Muscle layer of duodenum (tissue), 2 donors: ENCODE results near the gene ELMO1.

ENCODE experiments used
- H3K27ac ChIP-seq: one replicate; pipeline ENCODE4 v1.7.0; 2013; ENCODE audit warnings: mild to moderate bottlenecking, low read length
- H3K27me3 ChIP-seq: one replicate; pipeline ENCODE4 v1.7.0; 2013; ENCODE audit warnings: low read depth, mild to moderate bottlenecking, control low read depth, low read length
- H3K36me3 ChIP-seq, 2 donors: one replicate each; pipeline ENCODE4 v1.7.0; 2013; ENCODE audit warnings: low read length in 2 of 2, control low read depth in 1 of 2, mild to moderate bottlenecking in 1 of 2; ENCODE audit not compliant: insufficient read depth in 2 of 2, control insufficient read depth in 1 of 2
- H3K4me1 ChIP-seq, 2 donors: one replicate each; pipeline ENCODE4 v1.7.0; 2013; ENCODE audit warnings: low read length in 2 of 2, mild to moderate bottlenecking in 2 of 2, control low read depth in 1 of 2, moderate library complexity in 1 of 2; ENCODE audit not compliant: insufficient read depth in 2 of 2, control insufficient read depth in 1 of 2
- H3K4me3 ChIP-seq, 2 donors: one replicate each; pipeline ENCODE4 v1.7.0; 2013; ENCODE audit warnings: low read length in 2 of 2, low read depth in 1 of 2, mild to moderate bottlenecking in 1 of 2
- H3K9me3 ChIP-seq, 2 donors: one replicate each; pipeline ENCODE4 v1.7.0; 2013; ENCODE audit warnings: low read length in 2 of 2, control low read depth in 1 of 2, mild to moderate bottlenecking in 1 of 2; ENCODE audit not compliant: control insufficient read depth in 1 of 2
- donor health status: healthy.

ELMO1 gene

DNA sequence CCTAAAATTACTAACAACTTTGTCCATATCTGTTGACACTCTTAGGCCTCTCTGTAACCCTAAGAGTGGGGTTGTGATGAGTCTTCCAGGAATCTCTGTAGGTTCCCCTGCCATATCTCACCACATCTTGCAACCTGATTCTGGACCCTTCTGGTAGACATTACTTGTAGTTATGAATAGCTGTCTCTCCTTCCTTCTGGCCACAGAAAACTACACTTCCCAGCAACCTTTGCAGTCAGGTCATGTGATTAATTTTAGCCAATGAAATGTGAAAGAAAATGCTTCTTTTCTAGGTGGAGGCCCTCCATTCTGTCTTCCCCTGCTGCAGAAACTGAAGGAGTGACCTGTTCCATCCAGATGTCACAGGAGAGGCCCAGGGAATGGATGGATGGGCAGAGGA is 576.8 kb downstream of the ELMO1 start:
- Histone ChIP-seq H3K4me3 (no peak overlapping the region), H3K9me3 (no peaks in the 10 kb centered on the region), H3K27me3 (no peaks in the 10 kb centered on the region), H3K36me3 (peaks cover 10 to 23% of the 10 kb centered on the region in 2 donors), H3K4me1 (no peaks in the 10 kb centered on the region), H3K27ac (no peak overlapping the region)

DNA sequence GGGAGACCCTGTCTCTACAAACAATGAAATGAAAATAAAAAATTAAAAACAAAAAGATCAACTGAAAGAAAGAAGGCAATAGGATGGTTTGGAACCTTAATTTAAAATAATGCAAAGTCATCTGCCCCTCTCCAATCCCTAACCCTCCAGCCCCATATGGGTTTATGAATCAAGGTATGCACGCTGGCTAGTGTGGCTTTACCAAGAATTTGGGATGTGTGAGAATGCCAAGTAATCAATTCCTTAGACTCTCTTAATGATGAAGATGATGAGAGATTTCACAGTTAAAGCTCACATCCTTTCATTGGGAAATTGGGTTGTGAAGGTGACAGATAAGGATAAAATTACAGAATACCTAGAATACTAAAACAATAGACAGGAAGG is 577.3 kb downstream of the ELMO1 start:
- H3K9me3 ChIP-seq: no peaks in the 10 kb centered on the region
- peaks cover 10 to 19% of the 10 kb centered on the region in 2 donors for H3K36me3 ChIP-seq
- no peak overlapping the region for H3K27ac ChIP-seq
- H3K4me1 ChIP-seq: no peaks in the 10 kb centered on the region
- no peaks in the 10 kb centered on the region for H3K27me3 ChIP-seq
- no peak overlapping the region for H3K4me3 ChIP-seq

DNA sequence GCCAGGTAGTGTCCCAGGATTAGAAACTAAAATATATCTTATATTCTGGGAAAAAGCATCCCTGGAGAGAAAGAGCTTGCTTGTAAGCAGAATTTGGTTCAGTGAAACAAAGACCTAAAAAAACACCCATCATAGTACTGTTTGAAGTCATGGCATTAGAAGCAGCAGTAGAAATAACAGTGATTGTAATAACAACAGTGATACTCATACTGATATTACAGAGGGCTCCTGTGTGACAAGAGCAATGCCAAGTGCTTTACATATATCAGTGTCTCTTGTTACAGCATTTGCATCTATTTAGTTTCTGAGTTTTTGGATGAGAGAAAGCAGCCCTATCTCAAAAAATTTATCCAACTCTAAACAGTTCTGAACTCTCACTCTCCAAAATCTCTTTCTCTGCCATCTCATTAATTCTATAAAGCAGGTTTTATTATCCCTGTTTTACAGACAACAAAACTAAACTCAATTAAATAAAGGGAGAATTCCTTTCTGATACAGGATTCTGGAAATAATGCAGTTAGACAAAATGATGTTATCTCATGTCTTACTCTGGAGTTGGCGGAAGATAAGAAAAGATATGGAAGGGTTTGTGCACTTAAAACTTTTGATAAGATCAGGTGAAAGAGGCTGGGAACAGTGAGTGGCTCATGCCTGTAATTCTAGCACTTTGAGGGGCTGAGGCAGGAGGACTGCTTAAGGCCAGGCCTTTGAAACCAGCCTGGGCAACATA is 577.9 kb downstream of the ELMO1 start:
- peaks cover 10 to 19% of the 10 kb centered on the region in 2 donors for H3K36me3 ChIP-seq
- H3K9me3 ChIP-seq: no peaks in the 10 kb centered on the region
- no peak overlapping the region for H3K4me3 ChIP-seq
- H3K27ac ChIP-seq: no peak overlapping the region
- no peaks in the 10 kb centered on the region for H3K27me3 ChIP-seq
- no peaks in the 10 kb centered on the region for H3K4me1 ChIP-seq

- no peaks in the 10 kb centered on the region for H3K4me1 ChIP-seq
- H3K4me3 ChIP-seq: no peak overlapping the region
- H3K27ac ChIP-seq: no peak overlapping the region
- peaks cover 9 to 19% of the 10 kb centered on the region in 2 donors for H3K36me3 ChIP-seq
- no peaks in the 10 kb centered on the region for H3K9me3 ChIP-seq
- H3K27me3 ChIP-seq: no peaks in the 10 kb centered on the region
Observed at GRCh38 chr7:36868727-36869411, 579.8 kb downstream of the ELMO1 start.

- Histone ChIP-seq H3K36me3 (peaks cover 18 to 24% of the 10 kb centered on the region in 2 donors), H3K4me3 (no peak overlapping the region), H3K4me1 (no peaks in the 10 kb centered on the region), H3K27me3 (no peaks in the 10 kb centered on the region), H3K9me3 (no peaks in the 10 kb centered on the region), H3K27ac (no peak overlapping the region)
Observed at GRCh38 chr7:36865019-36865418, 583.6 kb downstream of the ELMO1 start.

GRCh38 chr7:36863901-36864701 is 584.6 kb downstream of the ELMO1 start:
- no peaks in the 10 kb centered on the region for H3K9me3 ChIP-seq
- H3K4me1 ChIP-seq: no peaks in the 10 kb centered on the region
- no peak overlapping the region for H3K4me3 ChIP-seq
- no peaks in the 10 kb centered on the region for H3K27me3 ChIP-seq
- H3K36me3 ChIP-seq: peaks cover 18 to 19% of the 10 kb centered on the region in 2 donors
- H3K27ac ChIP-seq: no peak overlapping the region

DNA sequence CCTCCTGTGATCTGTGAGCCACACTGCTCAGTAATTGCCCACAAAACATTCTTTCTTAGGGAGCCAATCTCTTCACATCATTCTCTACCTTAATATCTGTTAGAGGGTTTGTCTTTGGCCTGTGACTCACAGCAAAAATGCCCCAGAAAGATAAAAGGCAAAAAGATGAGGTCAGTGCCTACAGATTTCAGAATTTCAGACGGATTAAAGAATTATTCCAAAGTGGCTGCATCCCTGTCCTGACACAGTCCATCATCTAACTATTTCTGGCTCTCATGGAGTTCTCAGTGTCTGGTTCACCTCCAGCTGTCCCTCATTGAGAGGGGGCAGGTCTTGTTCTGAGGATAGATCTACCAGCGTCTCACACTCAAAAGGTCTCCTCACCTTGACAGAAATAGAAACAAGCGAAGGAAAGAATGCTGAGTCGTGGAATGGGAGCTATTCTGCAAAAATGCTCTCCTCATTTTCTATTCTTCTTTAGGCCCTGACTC is 585.8 kb downstream of the ELMO1 start:
- no peak overlapping the region for H3K4me3 ChIP-seq
- H3K27ac ChIP-seq: no peak overlapping the region
- no peaks in the 10 kb centered on the region for H3K4me1 ChIP-seq
- no peaks in the 10 kb centered on the region for H3K27me3 ChIP-seq
- H3K36me3 ChIP-seq: peaks cover 13 to 19% of the 10 kb centered on the region in 2 donors
- H3K9me3 ChIP-seq: no peaks in the 10 kb centered on the region

DNA sequence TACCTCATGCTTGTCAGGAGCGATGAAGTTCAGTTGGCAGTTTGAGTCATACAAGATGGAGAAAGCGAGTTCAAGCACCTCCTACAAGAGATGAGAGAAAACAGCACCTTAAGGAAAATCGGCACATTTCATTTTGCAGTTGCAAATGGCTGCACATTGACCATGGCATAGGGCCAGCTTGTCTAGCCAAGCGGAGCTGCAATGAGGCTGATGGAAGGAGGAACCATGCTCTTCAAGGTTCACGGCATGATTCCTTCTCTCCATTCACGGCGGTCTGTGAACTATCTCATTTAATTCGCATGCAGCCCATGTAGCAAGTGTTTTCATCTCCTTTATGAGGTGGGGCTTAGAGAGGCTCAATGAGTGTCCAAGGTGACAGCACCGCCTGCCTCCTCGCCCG is 587.0 kb downstream of the ELMO1 start:
- Histone ChIP-seq H3K4me3 (no peak overlapping the region), H3K9me3 (no peaks in the 10 kb centered on the region), H3K4me1 (no peaks in the 10 kb centered on the region), H3K27ac (no peak overlapping the region), H3K27me3 (no peaks in the 10 kb centered on the region), H3K36me3 (peaks cover 13 to 22% of the 10 kb centered on the region in 2 donors)

DNA sequence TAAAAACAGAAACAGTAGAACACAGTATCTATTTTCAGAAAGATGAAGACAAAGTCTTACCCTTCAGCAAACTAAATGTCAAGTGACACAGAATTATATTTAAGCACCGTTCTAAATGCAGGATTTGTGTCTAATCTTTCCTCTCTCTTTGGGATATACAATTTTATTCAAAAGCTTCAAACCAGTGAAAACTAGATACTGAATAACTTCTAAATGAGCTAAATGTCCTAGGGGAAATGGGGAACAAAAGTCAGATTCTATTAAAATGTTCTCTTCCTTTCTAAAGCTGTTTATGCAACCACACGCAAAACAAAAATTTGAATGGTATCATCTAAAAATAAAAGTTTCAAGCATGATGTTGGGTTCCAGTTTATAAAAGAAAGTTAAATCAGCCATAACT is 588.0 kb downstream of the ELMO1 start:
- Histone ChIP-seq H3K4me1 (no peaks in the 10 kb centered on the region), H3K27ac (no peak overlapping the region), H3K27me3 (no peaks in the 10 kb centered on the region), H3K9me3 (no peaks in the 10 kb centered on the region), H3K36me3 (peaks cover 13 to 31% of the 10 kb centered on the region in 2 donors), H3K4me3 (no peak overlapping the region)

DNA sequence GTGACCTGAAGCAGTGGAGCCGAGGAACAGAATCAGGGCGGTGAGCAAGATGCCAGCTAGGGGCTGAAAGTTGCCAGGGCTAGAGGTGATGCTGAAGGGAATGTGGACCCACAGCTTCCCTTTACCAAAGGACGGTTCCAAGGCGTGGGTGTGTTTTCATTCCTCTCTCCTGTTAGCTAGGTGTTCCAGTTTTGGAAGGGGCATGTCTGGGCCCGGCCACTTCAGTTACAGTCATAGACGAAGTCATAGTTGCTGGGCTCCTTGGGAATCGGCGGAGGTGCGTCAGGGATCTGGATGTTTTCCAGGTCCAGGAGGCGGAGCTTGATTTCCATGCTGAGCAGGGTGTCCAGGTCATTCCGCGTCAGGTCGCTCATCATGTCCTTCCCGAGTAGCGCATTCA is 593.3 kb downstream of the ELMO1 start:
- Histone ChIP-seq H3K27me3 (no peaks in the 10 kb centered on the region), H3K9me3 (no peaks in the 10 kb centered on the region), H3K4me1 (no peaks in the 10 kb centered on the region), H3K4me3 (no peak overlapping the region), H3K36me3 (peaks cover 7 to 40% of the 10 kb centered on the region in 2 donors), H3K27ac (no peak overlapping the region)

GRCh38 chr7:36854652-36855051 is 594.0 kb downstream of the ELMO1 start:
- no peaks in the 10 kb centered on the region for H3K4me1 ChIP-seq
- H3K27ac ChIP-seq: no peak overlapping the region
- H3K27me3 ChIP-seq: no peaks in the 10 kb centered on the region
- H3K9me3 ChIP-seq: no peaks in the 10 kb centered on the region
- H3K36me3 ChIP-seq: peaks cover 7 to 35% of the 10 kb centered on the region in 2 donors
- no peak overlapping the region for H3K4me3 ChIP-seq
